D721Med (cell line): Measurements from ENCODE around the gene IMMT.

Experiments
- DNase-seq: peaks from one replicate; pipeline ENCODE4 v3.0.0; 2011; ENCODE audit warnings: low spot score; ENCODE audit not compliant: insufficient read length
- FAIRE-seq: peaks from 2 replicates; lab custom pipeline; 2011; peaks lifted over from hg19 to GRCh38; lab: Jason Lieb, UNC
- CTCF ChIP-seq: IDR thresholded peaks from 2 replicates; pipeline ENCODE4 v1.5.1; 2012; ENCODE audit warnings: mild to moderate bottlenecking, control low read depth; ENCODE audit not compliant: insufficient read depth; ENCODE audit errors: missing control alignments

The IMMT gene

GRCh38 chr2:86199834-86200177, 4.5 kb upstream of the IMMT start:
- FAIRE-seq (no peak), DNase-seq (no peak)
- TF ChIP-seq CTCF, result no peak

GRCh38 chr2:86195808-86196387, 636 bp upstream of the IMMT start:
- FAIRE-seq, result no peak
- DNase-seq, result no peak
- no peak for TF ChIP-seq CTCF

GRCh38 chr2:86194751-86195054, 559 bp downstream of the IMMT start:
- FAIRE-seq (no peak), DNase-seq (no peak)
- TF ChIP-seq CTCF, result no peak

GRCh38 chr2:86193901-86194567, 1.2 kb downstream of the IMMT start:
- no peak for FAIRE-seq
- no peak for TF ChIP-seq CTCF
- DNase-seq, result no peak

GRCh38 chr2:86189782-86190416, 5.4 kb downstream of the IMMT start:
- FAIRE-seq (no peak), DNase-seq (no peak)
- no peak for TF ChIP-seq CTCF

- DNase-seq (no peak), FAIRE-seq (no peak)
- no peak for TF ChIP-seq CTCF
Observed at GRCh38 chr2:86186431-86186830, 8.8 kb downstream of the IMMT start.
